ENCODE measurements around the gene SCFD2.

- TF ChIP-seq, protein P1, sequence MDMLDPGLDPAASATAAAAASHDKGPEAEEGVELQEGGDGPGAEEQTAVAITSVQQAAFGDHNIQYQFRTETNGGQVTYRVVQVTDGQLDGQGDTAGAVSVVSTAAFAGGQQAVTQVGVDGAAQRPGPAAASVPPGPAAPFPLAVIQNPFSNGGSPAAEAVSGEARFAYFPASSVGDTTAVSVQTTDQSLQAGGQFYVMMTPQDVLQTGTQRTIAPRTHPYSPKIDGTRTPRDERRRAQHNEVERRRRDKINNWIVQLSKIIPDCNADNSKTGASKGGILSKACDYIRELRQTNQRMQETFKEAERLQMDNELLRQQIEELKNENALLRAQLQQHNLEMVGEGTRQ (IDR thresholded peaks at IDR 0.05; ENCODE audit: borderline replicate concordance, low read depth, low read length) = no peak
- TF ChIP-seq, protein P2, sequence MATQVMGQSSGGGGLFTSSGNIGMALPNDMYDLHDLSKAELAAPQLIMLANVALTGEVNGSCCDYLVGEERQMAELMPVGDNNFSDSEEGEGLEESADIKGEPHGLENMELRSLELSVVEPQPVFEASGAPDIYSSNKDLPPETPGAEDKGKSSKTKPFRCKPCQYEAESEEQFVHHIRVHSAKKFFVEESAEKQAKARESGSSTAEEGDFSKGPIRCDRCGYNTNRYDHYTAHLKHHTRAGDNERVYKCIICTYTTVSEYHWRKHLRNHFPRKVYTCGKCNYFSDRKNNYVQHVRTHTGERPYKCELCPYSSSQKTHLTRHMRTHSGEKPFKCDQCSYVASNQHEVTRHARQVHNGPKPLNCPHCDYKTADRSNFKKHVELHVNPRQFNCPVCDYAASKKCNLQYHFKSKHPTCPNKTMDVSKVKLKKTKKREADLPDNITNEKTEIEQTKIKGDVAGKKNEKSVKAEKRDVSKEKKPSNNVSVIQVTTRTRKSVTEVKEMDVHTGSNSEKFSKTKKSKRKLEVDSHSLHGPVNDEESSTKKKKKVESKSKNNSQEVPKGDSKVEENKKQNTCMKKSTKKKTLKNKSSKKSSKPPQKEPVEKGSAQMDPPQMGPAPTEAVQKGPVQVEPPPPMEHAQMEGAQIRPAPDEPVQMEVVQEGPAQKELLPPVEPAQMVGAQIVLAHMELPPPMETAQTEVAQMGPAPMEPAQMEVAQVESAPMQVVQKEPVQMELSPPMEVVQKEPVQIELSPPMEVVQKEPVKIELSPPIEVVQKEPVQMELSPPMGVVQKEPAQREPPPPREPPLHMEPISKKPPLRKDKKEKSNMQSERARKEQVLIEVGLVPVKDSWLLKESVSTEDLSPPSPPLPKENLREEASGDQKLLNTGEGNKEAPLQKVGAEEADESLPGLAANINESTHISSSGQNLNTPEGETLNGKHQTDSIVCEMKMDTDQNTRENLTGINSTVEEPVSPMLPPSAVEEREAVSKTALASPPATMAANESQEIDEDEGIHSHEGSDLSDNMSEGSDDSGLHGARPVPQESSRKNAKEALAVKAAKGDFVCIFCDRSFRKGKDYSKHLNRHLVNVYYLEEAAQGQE (IDR thresholded peaks at IDR 0.05; ENCODE audit: low read depth, low read length) = no peak
- TF ChIP-seq GABPA (IDR thresholded peaks at IDR 0.05; ENCODE audit: low read depth) (no peak), SMC3 (IDR thresholded peaks at IDR 0.05; ENCODE audit: low read depth, low read length) (no peak), EZH2phosphoT487 (IDR thresholded peaks at IDR 0.05; ENCODE audit: borderline replicate concordance, low read depth) (no peak)
Observed at GRCh38 chr4:53113431-53114225, 252.2 kb downstream of the SCFD2 start.
